Stomach (tissue), 9 donors: ENCODE results near the gene FGGY. TPM values are rescaled to one million over a fixed set of nuclear protein-coding genes. Genes with fewer than 3 reads are reported as not detected.

Experiments
- DNase-seq, 2 donors: peaks; one replicate each; pipeline versions ENCODE4 v3.0.0 to v3.0.0-alpha.2; 2013 to 2019
- H3K27ac ChIP-seq, 5 donors: fragments of 200-600 bp in 4 of 5; sonication (generic) in 4 of 5; one replicate each; pipeline ENCODE4 v1.5.1; 2013 to 2019; ENCODE audit warnings: mild to moderate bottlenecking in 1 of 5, moderate library complexity in 1 of 5
- H3K27me3 ChIP-seq, 3 donors: fragments of 200-600 bp; sonication (generic); one replicate each; pipeline ENCODE4 v1.5.1; 2017 to 2019; ENCODE audit warnings: mixed run types in 1 of 3
- H3K36me3 ChIP-seq, 4 donors: fragments of 200-600 bp; sonication (generic); 1 replicate in 3 of 4; 2 replicates in 1 of 4; pipeline ENCODE4 v1.5.1; 2016 to 2019
- H3K4me1 ChIP-seq, 4 donors: fragments of 200-600 bp; sonication (generic); one replicate each; pipeline ENCODE4 v1.5.1; 2016 to 2019
- H3K4me3 ChIP-seq, 4 donors: fragments of 200-600 bp; sonication (generic) in 3 of 4; one replicate each; pipeline ENCODE4 v1.5.1; 2016 to 2019; ENCODE audit warnings: mild to moderate bottlenecking in 1 of 4
- H3K9me3 ChIP-seq, 4 donors: fragments of 200-600 bp; sonication (generic); one replicate each; pipeline ENCODE4 v1.5.1; 2016 to 2019
- CTCF ChIP-seq, 7 experiments: fragments of 450-650 bp in 4 of 7; fragments of 200-600 bp in 3 of 7; sonication (generic) in 3 of 7; IDR thresholded peaks; one replicate each; pipeline ENCODE4 v1.5.1; 2016 to 2019; ENCODE audit warnings: antibody characterized with exemption in 7 of 7, control low read depth in 2 of 7, mild to moderate bottlenecking in 1 of 7
- EP300 ChIP-seq: sonication (generic); formaldehyde crosslinking; IDR thresholded peaks from one replicate; pipeline ENCODE4 v1.6.1; 2017; ENCODE audit warnings: antibody characterized with exemption
- POLR2A ChIP-seq, 4 donors: fragments of 450-650 bp; IDR thresholded peaks; one replicate each; pipeline ENCODE4 v1.6.1; 2016; ENCODE audit warnings: antibody characterized with exemption in 4 of 4, control low read depth in 2 of 4, mild to moderate bottlenecking in 1 of 4, moderate library complexity in 1 of 4
- POLR2AphosphoS5 ChIP-seq, 3 donors: sonication (generic); formaldehyde crosslinking; IDR thresholded peaks; one replicate each; pipeline ENCODE4 v1.6.1; 2016; ENCODE audit warnings: antibody characterized with exemption in 3 of 3
- WGBS, 5 donors: extraction: QIAGEN DNeasy Blood & Tissue Kit in 3 of 5; methylation state at CpG; one replicate each; pipeline versions ENCODE4 v1.1.5 to v1.1.7; 2013 to 2018; 5-methylcytosine and 5-hydroxymethylcytosine counted together
- intact Hi-C: fragments of 100-400 bp; cut with DNase I; formaldehyde crosslinking; loops from one replicate; pipeline ENCODE4 v1.15.1; 2023; ENCODE audit warnings: low total_unique reads
- polyA plus RNA-seq, 3 donors: library from polyadenylated mRNA; stranded (reverse); fragments of 200-250 nt; gene quantifications; one replicate each; pipeline ENCODE4 v1.2.3, GENCODE V29; 2013
- total RNA-seq, 5 donors: library from RNA; depleted of rRNA; stranded (reverse); fragments of >200 nt; gene quantifications; one replicate each; pipeline versions ENCODE4 v1.1.0 to v1.2.3, GENCODE V29; 2014 to 2016
- donor health status: healthy with polysubstance abuse.
- donor health status: Bipolar disorder and iron deficiency.
- donor health status: healthy.

The FGGY gene
- total and polyA plus RNA-seq, 8 donors = 6.2 to 40.6 (median 10.8) TPM

- TF ChIP-seq POLR2AphosphoS5 (IDR thresholded peaks at IDR 0.05) (no peak), POLR2A (IDR thresholded peaks at IDR 0.05) (no peak), CTCF (IDR thresholded peaks at IDR 0.05) (no peak), EP300 (no peak)
- no peaks in the 10 kb centered on the region for H3K27me3 ChIP-seq
- H3K4me3 ChIP-seq = no peak overlapping the region
- H3K27ac ChIP-seq = no peak overlapping the region
- peaks cover 0 to 16% (median 13%) of the 10 kb centered on the region in 4 donors for H3K4me1 ChIP-seq
- no peaks in the 10 kb centered on the region for H3K9me3 ChIP-seq
- H3K36me3 ChIP-seq = no peaks in the 10 kb centered on the region
- intact Hi-C loops = no loop called here
- 73 to 86% (median 79%) methylated on average over 3 of the region's 3 CpGs for whole genome bisulfite sequencing, 5 donors
- DNase-seq = no peak
Measured at GRCh38 chr1:59761443-59761842, 464.5 kb downstream of the FGGY start.

GRCh38 chr1:59763418-59763817, 466.5 kb downstream of the FGGY start:
- no peaks in the 10 kb centered on the region for H3K36me3 ChIP-seq
- H3K4me3 ChIP-seq = no peak overlapping the region
- H3K4me1 ChIP-seq = peaks cover 2 to 21% (median 14%) of the 10 kb centered on the region in 4 donors
- no peak for DNase-seq
- H3K27me3 ChIP-seq = no peaks in the 10 kb centered on the region
- H3K9me3 ChIP-seq = no peaks in the 10 kb centered on the region
- TF ChIP-seq POLR2AphosphoS5 (IDR thresholded peaks at IDR 0.05) (no peak), EP300 (no peak), POLR2A (IDR thresholded peaks at IDR 0.05) (no peak), CTCF (IDR thresholded peaks at IDR 0.05) (no peak)
- WGBS, 5 donors = 72 to 79% (median 75%) methylated on average over 2 of the region's 2 CpGs
- intact Hi-C loops = no loop called here
- H3K27ac ChIP-seq = no peak overlapping the region

DNA sequence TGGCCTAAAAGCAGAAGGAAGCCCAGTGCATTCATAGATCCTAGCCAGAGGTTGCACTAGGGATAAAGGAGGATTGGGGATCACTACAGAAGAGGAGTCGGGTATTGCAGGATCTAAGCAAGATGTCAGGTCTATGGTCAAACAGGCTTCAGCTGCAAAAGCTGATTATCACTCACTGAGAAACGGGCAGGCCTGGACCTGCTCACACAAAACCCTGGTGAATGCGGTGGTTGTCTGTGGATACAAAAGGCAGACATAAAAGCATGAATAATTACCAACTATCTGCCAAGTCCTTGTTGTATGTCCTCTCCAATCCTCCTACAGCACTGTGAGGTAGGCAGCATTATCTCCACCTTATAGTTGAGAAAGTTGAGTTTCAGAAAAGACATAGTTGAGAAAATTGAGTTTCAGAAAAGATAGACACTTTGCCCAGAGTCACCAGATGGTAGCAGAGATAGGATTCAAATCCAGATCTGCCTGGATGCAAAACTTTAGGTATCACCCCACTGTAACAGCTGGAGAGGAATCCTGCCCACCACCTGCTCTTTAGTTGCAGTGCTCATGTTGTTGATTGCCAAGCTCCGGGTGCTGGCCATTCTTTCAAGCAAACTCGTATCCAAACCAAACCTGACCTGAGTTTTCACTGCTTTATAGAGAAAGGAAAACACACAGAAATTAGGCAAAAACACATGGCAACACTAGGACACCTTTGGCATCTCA, 468.3 kb downstream of the FGGY start:
- Histone ChIP-seq H3K27me3 (no peaks in the 10 kb centered on the region), H3K27ac (no peak overlapping the region), H3K36me3 (no peaks in the 10 kb centered on the region), H3K9me3 (no peaks in the 10 kb centered on the region), H3K4me1 (peaks cover 6 to 19% (median 9%) of the 10 kb centered on the region in 4 donors), H3K4me3 (no peak overlapping the region)
- intact Hi-C loops = no loop called here
- 73 to 93% (median 80%) methylated on average over 5 of the region's 5 CpGs for WGBS, 5 donors
- TF ChIP-seq POLR2A (IDR thresholded peaks at IDR 0.05) (no peak), EP300 (no peak), POLR2AphosphoS5 (IDR thresholded peaks at IDR 0.05) (no peak), CTCF (IDR thresholded peaks at IDR 0.05) (no peak)
- DNase-seq = no peak

DNA sequence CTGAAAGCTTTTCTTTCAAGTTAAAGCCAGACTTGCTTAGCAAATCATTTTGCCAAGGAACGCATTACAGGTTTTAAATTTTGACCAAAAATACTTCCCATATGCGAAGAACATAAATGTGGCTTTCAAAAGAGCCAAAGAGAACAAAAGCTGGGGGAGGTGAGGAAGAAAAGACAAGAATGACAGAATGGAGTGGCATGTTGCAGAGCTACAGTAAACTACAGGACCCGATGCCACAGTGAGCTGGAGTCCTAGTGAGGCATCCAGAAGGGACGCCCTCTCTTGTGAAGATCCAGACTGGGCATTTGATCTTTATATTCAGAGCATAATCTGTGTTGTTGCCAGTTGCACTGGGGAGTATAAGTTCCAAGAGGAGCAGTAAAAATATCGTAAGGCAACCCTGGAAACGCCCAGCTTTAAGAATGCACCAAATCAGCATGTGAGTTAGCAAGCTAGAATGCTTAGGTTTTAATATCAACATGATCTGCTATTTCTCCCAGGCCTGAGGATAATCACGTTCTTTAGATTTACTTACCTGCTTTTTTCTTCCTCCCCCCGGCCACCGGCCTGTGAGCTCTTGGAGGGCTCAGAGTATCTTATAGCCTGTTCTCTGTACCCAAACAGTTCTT, 469.4 kb downstream of the FGGY start:
- intact Hi-C loops = no loop called here
- no peak overlapping the region for H3K27ac ChIP-seq
- 75 to 90% (median 84%) methylated on average over 9 of the region's 9 CpGs for WGBS, 5 donors

More for the DNA sequence above, 469.4 kb downstream of the FGGY start:
- no peaks in the 10 kb centered on the region for H3K36me3 ChIP-seq
- no peaks in the 10 kb centered on the region for H3K9me3 ChIP-seq
- H3K4me1 ChIP-seq = peaks cover 6 to 19% (median 9%) of the 10 kb centered on the region in 4 donors
- no peaks in the 10 kb centered on the region for H3K27me3 ChIP-seq
- H3K4me3 ChIP-seq = no peak overlapping the region
- TF ChIP-seq EP300 (no peak), POLR2A (IDR thresholded peaks at IDR 0.05) (no peak), POLR2AphosphoS5 (IDR thresholded peaks at IDR 0.05) (no peak), CTCF (IDR thresholded peaks at IDR 0.05) (no peak)
- DNase-seq = no peak
